ENCODE measurements around the gene FAM78A. TPM values are rescaled to one million over a fixed set of nuclear protein-coding genes. Genes with fewer than 3 reads are reported as not detected.

FAM78A gene
- total RNA-seq, 1 donor: 0.36 TPM

DNA sequence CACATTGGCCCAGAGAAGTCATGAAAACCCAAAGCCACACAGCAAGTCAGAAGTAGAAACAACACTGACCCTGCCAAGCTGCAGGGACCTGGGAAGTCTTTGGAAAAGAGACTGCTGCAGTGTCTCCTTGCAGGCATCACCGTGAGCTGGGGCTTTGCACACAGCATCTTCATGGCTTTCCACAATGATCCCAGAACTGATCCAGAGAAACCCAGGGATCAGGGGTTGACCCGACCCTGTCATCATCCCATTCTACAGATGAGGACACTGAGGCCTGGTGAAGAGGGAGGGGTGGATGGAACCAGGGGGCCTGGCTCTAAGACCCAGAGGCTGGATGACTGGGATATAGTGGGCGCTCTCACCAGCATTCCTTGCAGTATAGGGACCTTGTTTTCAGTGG, 4.3 kb upstream of the FAM78A start:
- Histone ChIP-seq H3K4me1 (ENCODE audit: insufficient read depth, low read length) (no peaks in the 10 kb centered on the region), H3K36me3 (ENCODE audit: insufficient read depth, low read length) (no peaks in the 10 kb centered on the region), H3K27ac (ENCODE audit: low read depth, low read length) (no peak overlapping the region), H4K20me1 (ENCODE audit: insufficient read depth, low read length) (no peaks in the 10 kb centered on the region), H3K27me3 (ENCODE audit: insufficient read depth, low read length) (peaks cover 29% of the 10 kb centered on the region), H3K9me3 (ENCODE audit: low read depth, low read length) (no peaks in the 10 kb centered on the region), H3K4me2 (ENCODE audit: insufficient read depth, low read length) (no peak overlapping the region), H3K4me3 (ENCODE audit: insufficient read depth, low read length) (no peak overlapping the region), H2AFZ (ENCODE audit: low read length) (no peak overlapping the region), H3K79me2 (ENCODE audit: insufficient read depth, low read length) (no peaks in the 10 kb centered on the region)
- TF ChIP-seq, protein P1, sequence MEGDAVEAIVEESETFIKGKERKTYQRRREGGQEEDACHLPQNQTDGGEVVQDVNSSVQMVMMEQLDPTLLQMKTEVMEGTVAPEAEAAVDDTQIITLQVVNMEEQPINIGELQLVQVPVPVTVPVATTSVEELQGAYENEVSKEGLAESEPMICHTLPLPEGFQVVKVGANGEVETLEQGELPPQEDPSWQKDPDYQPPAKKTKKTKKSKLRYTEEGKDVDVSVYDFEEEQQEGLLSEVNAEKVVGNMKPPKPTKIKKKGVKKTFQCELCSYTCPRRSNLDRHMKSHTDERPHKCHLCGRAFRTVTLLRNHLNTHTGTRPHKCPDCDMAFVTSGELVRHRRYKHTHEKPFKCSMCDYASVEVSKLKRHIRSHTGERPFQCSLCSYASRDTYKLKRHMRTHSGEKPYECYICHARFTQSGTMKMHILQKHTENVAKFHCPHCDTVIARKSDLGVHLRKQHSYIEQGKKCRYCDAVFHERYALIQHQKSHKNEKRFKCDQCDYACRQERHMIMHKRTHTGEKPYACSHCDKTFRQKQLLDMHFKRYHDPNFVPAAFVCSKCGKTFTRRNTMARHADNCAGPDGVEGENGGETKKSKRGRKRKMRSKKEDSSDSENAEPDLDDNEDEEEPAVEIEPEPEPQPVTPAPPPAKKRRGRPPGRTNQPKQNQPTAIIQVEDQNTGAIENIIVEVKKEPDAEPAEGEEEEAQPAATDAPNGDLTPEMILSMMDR (IDR thresholded peaks at IDR 0.05; ENCODE audit: extremely low read depth, low read depth, low read length): no peak
- DNase-seq (ENCODE audit: insufficient read length, low spot score, missing footprints): peak; percentile 71

DNA sequence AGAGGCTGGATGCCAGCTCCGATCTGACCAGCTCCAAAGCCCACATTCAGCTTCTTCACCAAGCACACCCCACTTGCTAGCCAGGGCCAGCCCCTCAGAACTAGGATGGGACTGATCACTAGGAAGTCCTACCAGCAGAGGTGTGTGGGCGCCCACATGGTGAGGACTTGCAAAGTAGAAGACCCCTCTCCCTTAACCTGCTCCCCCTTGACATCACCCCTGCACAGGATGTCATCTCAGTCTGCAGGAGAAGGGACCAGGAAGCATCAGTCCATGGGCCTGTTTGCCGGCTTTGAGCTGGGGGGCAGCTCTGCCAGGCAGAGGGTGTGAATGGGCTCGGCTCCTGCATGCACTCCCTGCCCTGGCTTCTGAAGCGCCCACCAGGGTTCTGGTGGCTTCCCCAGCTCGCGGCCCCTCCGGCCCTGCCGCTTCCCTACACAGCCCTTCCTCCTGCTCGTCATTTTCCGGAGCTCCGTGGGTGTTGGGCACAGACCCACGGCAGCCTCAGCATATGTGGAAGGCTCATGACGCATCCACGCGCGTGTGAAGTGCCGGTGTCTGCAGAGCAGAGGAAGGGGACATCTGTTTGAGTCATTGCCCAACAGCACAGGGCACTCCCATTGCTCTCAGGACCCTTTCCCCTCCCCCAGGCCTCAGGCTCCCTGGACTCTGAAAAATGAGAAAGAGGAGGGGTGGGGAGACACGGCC, 3.7 kb upstream of the FAM78A start:
- peak; percentile 83 for DNase-seq (ENCODE audit: insufficient read length, low spot score, missing footprints)
- peaks cover 29% of the 10 kb centered on the region for H3K27me3 ChIP-seq (ENCODE audit: insufficient read depth, low read length)

DNA sequence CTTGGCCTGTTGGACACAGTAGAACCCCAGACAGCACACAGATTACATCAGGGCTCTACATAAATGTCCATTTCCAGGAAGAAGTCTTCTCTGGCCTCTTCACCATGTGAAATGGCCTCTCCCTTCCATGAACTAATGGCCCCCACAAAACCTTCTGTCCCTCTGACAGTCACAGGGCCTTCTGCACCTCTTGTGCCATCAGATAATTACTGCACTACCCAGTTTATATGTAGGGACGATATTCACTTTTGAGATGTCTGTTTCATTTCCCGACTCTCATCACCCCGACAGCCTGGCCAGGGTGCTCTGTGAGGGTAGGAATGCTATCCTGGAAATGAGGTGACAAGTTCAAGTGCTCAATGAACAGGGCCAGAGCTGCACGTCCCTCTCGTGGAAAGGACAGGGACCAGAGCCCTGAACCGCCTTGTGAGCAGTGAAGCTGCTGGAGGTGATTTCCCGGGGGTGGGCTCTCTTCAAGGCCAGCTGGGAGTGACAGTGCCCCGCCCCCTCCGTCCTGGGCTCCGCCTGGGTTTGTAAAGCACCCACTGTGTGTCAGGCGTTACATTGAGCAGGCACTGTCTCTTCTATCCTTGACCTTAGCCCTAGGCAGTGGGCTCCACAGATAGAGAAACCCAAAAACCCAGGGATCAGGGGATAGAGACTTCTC, 3.0 kb upstream of the FAM78A start:
- H3K4me2 ChIP-seq (ENCODE audit: insufficient read depth, low read length): no peak overlapping the region
- H3K79me2 ChIP-seq (ENCODE audit: insufficient read depth, low read length): no peaks in the 10 kb centered on the region
- DNase-seq (ENCODE audit: insufficient read length, low spot score, missing footprints): peak; percentile 70
- TF ChIP-seq, protein P1 (IDR thresholded peaks at IDR 0.05; ENCODE audit: extremely low read depth, low read depth, low read length): no peak
- H3K27me3 ChIP-seq (ENCODE audit: insufficient read depth, low read length): peaks cover 29% of the 10 kb centered on the region
- no peak overlapping the region for H3K4me3 ChIP-seq (ENCODE audit: insufficient read depth, low read length)
- H3K36me3 ChIP-seq (ENCODE audit: insufficient read depth, low read length): no peaks in the 10 kb centered on the region
- no peaks in the 10 kb centered on the region for H3K9me3 ChIP-seq (ENCODE audit: low read depth, low read length)
- no peaks in the 10 kb centered on the region for H3K4me1 ChIP-seq (ENCODE audit: insufficient read depth, low read length)
- no peaks in the 10 kb centered on the region for H4K20me1 ChIP-seq (ENCODE audit: insufficient read depth, low read length)
- H3K27ac ChIP-seq (ENCODE audit: low read depth, low read length): no peak overlapping the region
- H2AFZ ChIP-seq (ENCODE audit: low read length): no peak overlapping the region

More for the DNA sequence above, 3.7 kb upstream of the FAM78A start:
- Histone ChIP-seq H3K9me3 (ENCODE audit: low read depth, low read length) (no peaks in the 10 kb centered on the region), H4K20me1 (ENCODE audit: insufficient read depth, low read length) (no peaks in the 10 kb centered on the region), H3K27ac (ENCODE audit: low read depth, low read length) (no peak overlapping the region), H3K4me1 (ENCODE audit: insufficient read depth, low read length) (no peaks in the 10 kb centered on the region), H3K36me3 (ENCODE audit: insufficient read depth, low read length) (no peaks in the 10 kb centered on the region), H3K79me2 (ENCODE audit: insufficient read depth, low read length) (no peaks in the 10 kb centered on the region), H3K4me3 (ENCODE audit: insufficient read depth, low read length) (no peak overlapping the region), H2AFZ (ENCODE audit: low read length) (no peak overlapping the region), H3K4me2 (ENCODE audit: insufficient read depth, low read length) (no peak overlapping the region)
- TF ChIP-seq, protein P1 (IDR thresholded peaks at IDR 0.05; ENCODE audit: extremely low read depth, low read depth, low read length): no peak

DNA sequence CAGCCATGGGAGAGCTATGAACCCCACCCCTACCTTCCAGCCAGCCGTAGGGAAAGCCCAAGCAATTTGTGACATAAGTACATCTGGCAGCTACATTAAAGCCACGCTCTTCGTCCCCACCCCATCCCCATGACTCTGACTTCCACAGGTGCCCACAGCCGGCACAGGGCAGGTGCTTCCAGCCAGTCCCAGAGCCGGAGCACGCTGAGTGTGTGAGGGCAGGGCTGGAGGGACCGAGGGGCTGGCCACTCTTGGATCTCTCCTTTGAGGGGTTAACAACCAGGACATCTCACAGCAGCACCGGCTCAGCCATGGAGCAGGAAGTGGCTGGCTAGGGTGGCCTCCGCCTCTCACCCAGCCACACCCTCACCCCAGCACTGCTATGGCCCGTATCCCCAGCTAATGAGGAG, 2.4 kb upstream of the FAM78A start:
- no peak overlapping the region for H3K27ac ChIP-seq (ENCODE audit: low read depth, low read length)
- peak; percentile 86 for DNase-seq (ENCODE audit: insufficient read length, low spot score, missing footprints)
- H3K79me2 ChIP-seq (ENCODE audit: insufficient read depth, low read length): no peaks in the 10 kb centered on the region
- no peaks in the 10 kb centered on the region for H3K4me1 ChIP-seq (ENCODE audit: insufficient read depth, low read length)
- no peak overlapping the region for H3K4me2 ChIP-seq (ENCODE audit: insufficient read depth, low read length)
- no peaks in the 10 kb centered on the region for H3K9me3 ChIP-seq (ENCODE audit: low read depth, low read length)
- H4K20me1 ChIP-seq (ENCODE audit: insufficient read depth, low read length): no peaks in the 10 kb centered on the region
- H3K36me3 ChIP-seq (ENCODE audit: insufficient read depth, low read length): no peaks in the 10 kb centered on the region
- no peak overlapping the region for H3K4me3 ChIP-seq (ENCODE audit: insufficient read depth, low read length)
- H2AFZ ChIP-seq (ENCODE audit: low read length): no peak overlapping the region
- H3K27me3 ChIP-seq (ENCODE audit: insufficient read depth, low read length): peaks cover 24% of the 10 kb centered on the region
- TF ChIP-seq, protein P1 (IDR thresholded peaks at IDR 0.05; ENCODE audit: extremely low read depth, low read depth, low read length): no peak

All from osteoblast (primary cell).